ENCODE data around the gene PNLDC1. TPM values are rescaled to one million over a fixed set of nuclear protein-coding genes. Genes with fewer than 3 reads are reported as not detected.

Gene PNLDC1
- total and polyA plus RNA-seq, 2 experiments from 2014 or later = not detected

- TF ChIP-seq ETS1 (IDR thresholded peaks at IDR 0.05) (no peak), REST (IDR thresholded peaks at IDR 0.05; ENCODE audit: unreplicated experiment) (no peak), STAT1 (IDR thresholded peaks at IDR 0.05; ENCODE audit: unreplicated experiment) (no peak), CREB1 (CRISPR knock-in tag; IDR thresholded peaks at IDR 0.05; ENCODE audit: low read depth) (no peak), EZH2phosphoT487 (IDR thresholded peaks at IDR 0.05; ENCODE audit: unreplicated experiment) (no peak), CTCF (conservative IDR thresholded peaks at IDR 0.05; ENCODE audit: low read depth in 2 of 2) (no peak)
Measured at GRCh38 chr6:159751448-159751847, 48.6 kb upstream of the PNLDC1 start (continued).

GRCh38 chr6:159753081-159753872 lies 46.8 kb upstream of the PNLDC1 start:
- Histone ChIP-seq H3F3A (replicated peaks; ENCODE audit: low read depth) (peaks cover 2% of the 10 kb centered on the region; the same call in 1 of the 2 replicates), H3K4me1 (ENCODE audit: insufficient read depth) (no peaks in the 10 kb centered on the region), H4K20me1 (replicated peaks; ENCODE audit: insufficient read depth) (no peaks in the 10 kb centered on the region), H3K36me3 (ENCODE audit: insufficient read depth) (peaks cover 66% of the 10 kb centered on the region; the same call in 1 of the 2 replicates), H3K4me3 (no peak overlapping the region), H3K27me3 (ENCODE audit: insufficient read depth) (no peaks in the 10 kb centered on the region), H3K4me2 (no peak overlapping the region), H2AFZ (no peak overlapping the region), H3K27ac (ENCODE audit: low read depth) (no peak overlapping the region), H3K9me2 (ENCODE audit: insufficient read depth) (no peaks in the 10 kb centered on the region), H3K79me2 (replicated peaks; ENCODE audit: insufficient read depth) (peaks cover 13% of the 10 kb centered on the region)
- H3K4me3 Mint-ChIP-seq = no peak overlapping the region
- H3K36me3 Mint-ChIP-seq (ENCODE audit: low read depth) = peaks cover 90% of the 10 kb centered on the region
- H3K27me3 Mint-ChIP-seq (ENCODE audit: insufficient read depth, low read depth, poor library complexity) = no peaks in the 10 kb centered on the region
- H3K9me3 Mint-ChIP-seq = no peaks in the 10 kb centered on the region
- TF ChIP-seq CTCF (conservative IDR thresholded peaks at IDR 0.05; ENCODE audit: low read depth in 2 of 2) (no peak), EZH2 (IDR thresholded peaks at IDR 0.05; ENCODE audit: low read depth, unreplicated experiment) (no peak), EZH2phosphoT487 (IDR thresholded peaks at IDR 0.05; ENCODE audit: unreplicated experiment) (no peak)
- DNase-seq (ENCODE audit: low spot score) (no peak), ATAC-seq (no peak)
- no peak overlapping the region for H3K27ac Mint-ChIP-seq
- peaks cover 6% of the 10 kb centered on the region; the same call in 1 of the 3 replicates for H3K4me1 Mint-ChIP-seq

All from GM23338 (cell line).